Ishikawa (cell line): ENCODE measurements around the gene STK38L.

Experiments used
- EP300 ChIP-seq: IDR thresholded peaks from 2 replicates; pipeline ENCODE4 v1.6.1; 2012; ENCODE audit warnings: borderline replicate concordance
- NFIC ChIP-seq: IDR thresholded peaks from 2 replicates; pipeline ENCODE4 v1.6.1; 2012
- RAD21 ChIP-seq: IDR thresholded peaks from 2 replicates; pipeline ENCODE4 v1.6.1; 2012; ENCODE audit warnings: low read depth
- REST ChIP-seq: IDR thresholded peaks from 2 replicates; pipeline ENCODE4 v1.6.1; 2012; ENCODE audit warnings: low read depth, mild to moderate bottlenecking
- TAF1 ChIP-seq: IDR thresholded peaks from 2 replicates; pipeline ENCODE4 v1.6.1; 2012; ENCODE audit warnings: low read depth, mild to moderate bottlenecking
- TEAD4 ChIP-seq: IDR thresholded peaks from 2 replicates; pipeline ENCODE4 v1.6.1; 2012
- USF1 ChIP-seq: IDR thresholded peaks from 2 replicates; pipeline ENCODE4 v1.6.1; 2012

GRCh38 chr12:27292718-27293117, 48.6 kb downstream of the STK38L start:
- TF ChIP-seq TEAD4 (no peak), REST (no peak), USF1 (no peak), RAD21 (no peak), NFIC (no peak), EP300 (no peak), TAF1 (no peak)
